ENCODE results near the gene C6orf118. TPM values are rescaled to one million over a fixed set of nuclear protein-coding genes. Genes with fewer than 3 reads are reported as not detected.

C6orf118 gene
- total and polyA plus RNA-seq, 10 of the 15 experiments (the other 5 are each of a cell fraction or from before 2014, with no cell fraction given), result not detected

GRCh38 chr6:165231177-165231576 is 78.2 kb downstream of the C6orf118 start:
- H3K9me3 ChIP-seq (replicated peaks; ENCODE audit: control insufficient read depth, insufficient read depth, low read length), result no peaks in the 10 kb centered on the region
- no peak overlapping the region for H3K4me2 ChIP-seq (ENCODE audit: control insufficient read depth, insufficient read depth)
- ChIA-PET RAD21 (ENCODE audit: unreplicated experiment) (no interaction called here), POLR2A (no interaction called here), SMC1A (ENCODE audit: uncharacterized antibody, unreplicated experiment) (no interaction called here), CTCF (interaction anchor here (0.8 to 1.2 kb wide), 3 partner anchors 13 to 237 kb away, joined by 3 read pairs; no protein-coding TSS in a partner anchor)
- no peaks in the 10 kb centered on the region for H3K27me3 ChIP-seq (replicated peaks in 1 of 2; ENCODE audit: control insufficient read depth in 2 of 2, insufficient read depth in 2 of 2, low read length in 1 of 2)
- in situ Hi-C loops (cut with MboI), result no loop called here
- H2AFZ ChIP-seq (ENCODE audit: control insufficient read depth, low read depth, low read length), result no peak overlapping the region
- H3K79me2 ChIP-seq (ENCODE audit: control insufficient read depth, insufficient read depth, low read length), result no peaks in the 10 kb centered on the region
- WGBS (ENCODE audit: insufficient coverage, insufficient replicate concordance, low lambda C conversion rate, missing lambda C conversion rate), result 27% methylated on average over 3 of the region's 3 CpGs
- H3K27ac ChIP-seq (ENCODE audit: control insufficient read depth, insufficient read depth), result no peak overlapping the region
- intact Hi-C loops (cut with micrococcal nuclease; ENCODE audit: unreplicated experiment), result no loop called here
- no peak overlapping the region for H3K9ac ChIP-seq (ENCODE audit: control insufficient read depth, insufficient read depth, low read length)
- no peak for DNase-seq (ENCODE audit: low read depth, low spot score)
- H3K36me3 ChIP-seq (ENCODE audit: control insufficient read depth in 2 of 2, insufficient read depth in 2 of 2, low read length in 1 of 2), result no peaks in the 10 kb centered on the region
- H3K4me1 ChIP-seq (ENCODE audit: control insufficient read depth, insufficient read depth, low read length), result no peaks in the 10 kb centered on the region
- no peak for FAIRE-seq
- no peak overlapping the region for H3K4me3 ChIP-seq
- no peaks in the 10 kb centered on the region for H4K20me1 ChIP-seq (ENCODE audit: control insufficient read depth, insufficient read depth)
- no peak for ATAC-seq
- no TSS peak for BruUV-seq (replicated peaks)
- TF ChIP-seq MYC (IDR thresholded peaks at IDR 0.05; ENCODE audit: insufficient read depth, insufficient read length, insufficient replicate concordance, low read length, severe bottlenecking) (no peak), TCF7 (IDR thresholded peaks at IDR 0.05; ENCODE audit: borderline replicate concordance) (no peak), ZBTB40 (IDR thresholded peaks at IDR 0.05; ENCODE audit: borderline replicate concordance) (no peak), SPI1 (IDR thresholded peaks at IDR 0.05; ENCODE audit: borderline replicate concordance, insufficient read depth, low read depth, low read length) (no peak), EZH2 (IDR thresholded peaks at IDR 0.05; ENCODE audit: borderline replicate concordance, control insufficient read depth, low read depth, low read length) (no peak), CBX5 (IDR thresholded peaks at IDR 0.05; ENCODE audit: low read depth) (no peak), ESRRA (IDR thresholded peaks at IDR 0.05; ENCODE audit: low read length) (no peak), ZNF24 (IDR thresholded peaks at IDR 0.05) (no peak), BCLAF1 (IDR thresholded peaks at IDR 0.05) (no peak), CBFB (IDR thresholded peaks at IDR 0.05; ENCODE audit: low read depth) (no peak), WRNIP1 (IDR thresholded peaks at IDR 0.05; ENCODE audit: borderline replicate concordance, low read depth, low read length) (no peak), SKIL (IDR thresholded peaks at IDR 0.05; ENCODE audit: low read depth, poor library complexity, severe bottlenecking) (no peak), RELB (IDR thresholded peaks at IDR 0.05; ENCODE audit: low read depth) (no peak)

All from GM12878 (cell line).